Measurements from ENCODE around the gene PTGFRN. TPM values are rescaled to one million over a fixed set of nuclear protein-coding genes. Genes with fewer than 3 reads are reported as not detected.
"Not testable (repeated sequence)": the region's sequence is repeated elsewhere in the genome, so short reads cannot be mapped to it uniquely, and the experiment has no call there.

The PTGFRN gene
- total RNA-seq, 1 donor from 2014 or later = 80.0 TPM

GRCh38 chr1:116971965-116972673, 62.4 kb downstream of the PTGFRN start:
- Mint-ChIP-seq H3K4me1 (ENCODE audit: unreplicated experiment) (peaks cover 11% of the 10 kb centered on the region), H3K36me3 (peaks cover 45% of the 10 kb centered on the region), H3K27ac (peak overlapping the region; percentile 11), H3K9me3 (peaks cover 10% of the 10 kb centered on the region), H3K27me3 (no peaks in the 10 kb centered on the region), H3K4me3 (no peak overlapping the region)
- DNase-seq (ENCODE audit: extremely low spot score, unreplicated experiment) = no peak
- TF ChIP-seq CTCF (conservative IDR thresholded peaks at IDR 0.05) = no peak

- H3K27ac Mint-ChIP-seq = peak overlapping the region; percentile 18
- H3K36me3 Mint-ChIP-seq = peaks cover 44% of the 10 kb centered on the region
- TF ChIP-seq CTCF (conservative IDR thresholded peaks at IDR 0.05) = no peak
- DNase-seq (ENCODE audit: extremely low spot score, unreplicated experiment) = no peak
- no peak overlapping the region for H3K4me3 Mint-ChIP-seq
- peaks cover 15% of the 10 kb centered on the region for H3K9me3 Mint-ChIP-seq
- no peaks in the 10 kb centered on the region for H3K27me3 Mint-ChIP-seq
- H3K4me1 Mint-ChIP-seq (ENCODE audit: unreplicated experiment) = peaks cover 11% of the 10 kb centered on the region
Measured at GRCh38 chr1:116972674-116973030, 62.9 kb downstream of the PTGFRN start.

- not testable (repeated sequence) for H3K27me3 Mint-ChIP-seq; H3K4me3 Mint-ChIP-seq; H3K4me1 Mint-ChIP-seq (ENCODE audit: unreplicated experiment); DNase-seq (ENCODE audit: extremely low spot score, unreplicated experiment); H3K27ac Mint-ChIP-seq
- Mint-ChIP-seq H3K9me3 (peaks cover 13% of the 10 kb centered on the region), H3K36me3 (peaks cover 42% of the 10 kb centered on the region)
Measured at GRCh38 chr1:116980309-116980708, 70.6 kb downstream of the PTGFRN start.

- Mint-ChIP-seq H3K36me3 (peaks cover 38% of the 10 kb centered on the region), H3K4me1 (ENCODE audit: unreplicated experiment) (peaks cover 5% of the 10 kb centered on the region), H3K4me3 (no peak overlapping the region), H3K9me3 (peaks cover 7% of the 10 kb centered on the region), H3K27ac (no peak overlapping the region), H3K27me3 (no peaks in the 10 kb centered on the region)
- no peak for TF ChIP-seq CTCF (conservative IDR thresholded peaks at IDR 0.05)
- DNase-seq (ENCODE audit: extremely low spot score, unreplicated experiment) = no peak
Measured at GRCh38 chr1:116981521-116982037, 71.9 kb downstream of the PTGFRN start.

GRCh38 chr1:116982319-116983004, 72.7 kb downstream of the PTGFRN start:
- H3K4me3 Mint-ChIP-seq = no peak overlapping the region
- H3K4me1 Mint-ChIP-seq (ENCODE audit: unreplicated experiment) = peaks cover 12% of the 10 kb centered on the region
- H3K27ac Mint-ChIP-seq = no peak overlapping the region
- peaks cover 3% of the 10 kb centered on the region for H3K9me3 Mint-ChIP-seq
- H3K27me3 Mint-ChIP-seq = no peaks in the 10 kb centered on the region
- no peak for DNase-seq (ENCODE audit: extremely low spot score, unreplicated experiment)
- TF ChIP-seq CTCF (conservative IDR thresholded peaks at IDR 0.05) = no peak
- peaks cover 38% of the 10 kb centered on the region for H3K36me3 Mint-ChIP-seq

- DNase-seq (ENCODE audit: extremely low spot score, unreplicated experiment) = no peak
- H3K27ac Mint-ChIP-seq = no peak overlapping the region
- no peak for TF ChIP-seq CTCF (conservative IDR thresholded peaks at IDR 0.05)
- no peaks in the 10 kb centered on the region for H3K27me3 Mint-ChIP-seq
- H3K4me3 Mint-ChIP-seq = no peak overlapping the region
- peaks cover 18% of the 10 kb centered on the region for H3K4me1 Mint-ChIP-seq (ENCODE audit: unreplicated experiment)
- H3K9me3 Mint-ChIP-seq = no peaks in the 10 kb centered on the region
- H3K36me3 Mint-ChIP-seq = peaks cover 43% of the 10 kb centered on the region
Measured at GRCh38 chr1:116983112-116983511, 73.4 kb downstream of the PTGFRN start.
